ENCODE results near the gene LIMCH1.

DNA sequence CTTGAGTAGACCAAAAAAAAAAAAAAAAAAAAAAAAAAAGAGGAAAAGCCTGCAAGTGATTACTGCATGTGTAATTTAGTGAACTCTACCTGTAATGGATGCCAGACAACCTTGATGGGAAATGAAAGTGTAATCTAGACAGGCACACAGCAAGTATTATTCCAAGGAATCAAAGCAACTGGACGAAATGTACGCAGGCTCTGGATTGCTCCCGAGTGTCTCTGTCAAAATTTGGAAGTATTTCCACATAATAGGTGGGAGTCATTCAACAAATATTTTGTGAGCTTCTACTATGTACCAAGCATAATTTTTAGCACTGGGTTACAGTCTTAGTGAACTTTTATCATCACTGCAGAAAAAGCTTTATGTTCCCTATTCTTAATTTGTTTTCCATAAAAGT lies 64.2 kb downstream of the LIMCH1 start:
- TF ChIP-seq, protein P1, sequence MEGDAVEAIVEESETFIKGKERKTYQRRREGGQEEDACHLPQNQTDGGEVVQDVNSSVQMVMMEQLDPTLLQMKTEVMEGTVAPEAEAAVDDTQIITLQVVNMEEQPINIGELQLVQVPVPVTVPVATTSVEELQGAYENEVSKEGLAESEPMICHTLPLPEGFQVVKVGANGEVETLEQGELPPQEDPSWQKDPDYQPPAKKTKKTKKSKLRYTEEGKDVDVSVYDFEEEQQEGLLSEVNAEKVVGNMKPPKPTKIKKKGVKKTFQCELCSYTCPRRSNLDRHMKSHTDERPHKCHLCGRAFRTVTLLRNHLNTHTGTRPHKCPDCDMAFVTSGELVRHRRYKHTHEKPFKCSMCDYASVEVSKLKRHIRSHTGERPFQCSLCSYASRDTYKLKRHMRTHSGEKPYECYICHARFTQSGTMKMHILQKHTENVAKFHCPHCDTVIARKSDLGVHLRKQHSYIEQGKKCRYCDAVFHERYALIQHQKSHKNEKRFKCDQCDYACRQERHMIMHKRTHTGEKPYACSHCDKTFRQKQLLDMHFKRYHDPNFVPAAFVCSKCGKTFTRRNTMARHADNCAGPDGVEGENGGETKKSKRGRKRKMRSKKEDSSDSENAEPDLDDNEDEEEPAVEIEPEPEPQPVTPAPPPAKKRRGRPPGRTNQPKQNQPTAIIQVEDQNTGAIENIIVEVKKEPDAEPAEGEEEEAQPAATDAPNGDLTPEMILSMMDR (IDR thresholded peaks at IDR 0.05 in 2 of 3, conservative IDR thresholded peaks at IDR 0.05 in 1 of 3; ENCODE audit: borderline replicate concordance in 1 of 3, insufficient read depth in 1 of 3, low read depth in 2 of 3, low read length in 2 of 3), result no peak
- TF ChIP-seq ZFX (IDR thresholded peaks at IDR 0.05) (no peak), YY1 (IDR thresholded peaks at IDR 0.05; ENCODE audit: extremely low read depth, insufficient replicate concordance, low read depth, low read length) (no peak), SRF (IDR thresholded peaks at IDR 0.05; ENCODE audit: low read depth) (no peak), SIN3A (IDR thresholded peaks at IDR 0.05; ENCODE audit: low read depth) (no peak), POLR2A (IDR thresholded peaks at IDR 0.05; ENCODE audit: borderline replicate concordance, extremely low read depth, insufficient read depth, insufficient read length) (no peak), ZNF274 (IDR thresholded peaks at IDR 0.05; ENCODE audit: low read depth, low read length) (no peak), TCF7L2 (IDR thresholded peaks at IDR 0.05; ENCODE audit: borderline replicate concordance, extremely low read depth, insufficient read depth, insufficient read length) (no peak), ELF1 (IDR thresholded peaks at IDR 0.05; ENCODE audit: borderline replicate concordance, low read depth) (no peak), SP1 (IDR thresholded peaks at IDR 0.05; ENCODE audit: low read depth) (no peak), RAD21 (IDR thresholded peaks at IDR 0.05; ENCODE audit: low read depth) (no peak), EZH2 (IDR thresholded peaks at IDR 0.05) (no peak), CEBPB (IDR thresholded peaks at IDR 0.05; ENCODE audit: low read depth) (no peak)
- TF ChIP-seq, protein P2, sequence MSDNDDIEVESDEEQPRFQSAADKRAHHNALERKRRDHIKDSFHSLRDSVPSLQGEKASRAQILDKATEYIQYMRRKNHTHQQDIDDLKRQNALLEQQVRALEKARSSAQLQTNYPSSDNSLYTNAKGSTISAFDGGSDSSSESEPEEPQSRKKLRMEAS (IDR thresholded peaks at IDR 0.05), result no peak
